ENCODE data around the gene PWWP2A.

- TF ChIP-seq CTCF (IDR thresholded peaks at IDR 0.05; ENCODE audit: borderline replicate concordance, extremely low read depth, low read length, poor library complexity, severe bottlenecking): no peak
- no peak for TF ChIP-seq EZH2 (IDR thresholded peaks at IDR 0.05; ENCODE audit: borderline replicate concordance, low read depth, low read length, severe bottlenecking)
Observed at GRCh38 chr5:160105686-160106360, 13.4 kb downstream of the PWWP2A start.
